Suprapubic skin (tissue), 4 donors: ENCODE results near the gene RPS6KA2. TPM values are rescaled to one million over a fixed set of nuclear protein-coding genes. Genes with fewer than 3 reads are reported as not detected.

Experiments used
- DNase-seq, 2 donors: peaks; one replicate each; pipeline ENCODE4 v3.0.0-alpha.2; 2019; ENCODE audit warnings: low spot score in 2 of 2
- H3K27ac ChIP-seq: fragments of 200-600 bp; sonication (generic); one replicate; pipeline ENCODE4 v1.5.1; 2019
- H3K27me3 ChIP-seq: fragments of 200-600 bp; sonication (generic); one replicate; pipeline ENCODE4 v1.5.1; 2019
- H3K36me3 ChIP-seq: fragments of 200-600 bp; sonication (generic); one replicate; pipeline ENCODE4 v1.5.1; 2019
- H3K4me1 ChIP-seq: fragments of 200-600 bp; sonication (generic); one replicate; pipeline ENCODE4 v1.5.1; 2019
- H3K4me3 ChIP-seq: fragments of 200-600 bp; sonication (generic); one replicate; pipeline ENCODE4 v1.5.1; 2019; ENCODE audit warnings: mild to moderate bottlenecking
- H3K9me3 ChIP-seq: fragments of 200-600 bp; sonication (generic); one replicate; pipeline ENCODE4 v1.5.1; 2019
- EP300 ChIP-seq: sonication (generic); formaldehyde crosslinking; IDR thresholded peaks from one replicate; pipeline ENCODE4 v1.6.1; 2017; ENCODE audit warnings: antibody characterized with exemption
- POLR2A ChIP-seq, 2 donors: fragments of 450-650 bp; IDR thresholded peaks; one replicate each; pipeline ENCODE4 v1.6.1; 2017; ENCODE audit warnings: antibody characterized with exemption in 2 of 2, mild to moderate bottlenecking in 2 of 2, moderate library complexity in 2 of 2
- POLR2AphosphoS5 ChIP-seq, 3 donors: sonication (generic); formaldehyde crosslinking; IDR thresholded peaks; one replicate each; pipeline ENCODE4 v1.6.1; 2017; ENCODE audit warnings: antibody characterized with exemption in 3 of 3
- WGBS: methylation state at CpG from one replicate; pipeline ENCODE4 v1.1.5; 2018; 5-methylcytosine and 5-hydroxymethylcytosine counted together
- total RNA-seq, 4 donors: library from RNA; depleted of rRNA; stranded (reverse); fragments of >200 nt; gene quantifications; one replicate each; pipeline ENCODE4 v1.1.0, GENCODE V29; 2016
- TF ChIP-seq, protein P1 (sequence below), 2 donors: fragments of 200-600 bp in 1 of 2; fragments of 450-650 bp in 1 of 2; sonication (generic) in 1 of 2; IDR thresholded peaks; one replicate each; pipeline ENCODE4 v1.5.1; 2016 to 2019; ENCODE audit warnings: antibody characterized with exemption in 2 of 2, mild to moderate bottlenecking in 1 of 2, moderate library complexity in 1 of 2

Gene RPS6KA2
- total RNA-seq, 4 donors from 2014 or later: 24.2 to 38.5 (median 32.3) TPM

- 69% methylated on average over 11 of the region's 11 CpGs for WGBS
- no peak for DNase-seq
Observed at GRCh38 chr6:166515072-166515810, 111.8 kb downstream of the RPS6KA2 start.

DNA sequence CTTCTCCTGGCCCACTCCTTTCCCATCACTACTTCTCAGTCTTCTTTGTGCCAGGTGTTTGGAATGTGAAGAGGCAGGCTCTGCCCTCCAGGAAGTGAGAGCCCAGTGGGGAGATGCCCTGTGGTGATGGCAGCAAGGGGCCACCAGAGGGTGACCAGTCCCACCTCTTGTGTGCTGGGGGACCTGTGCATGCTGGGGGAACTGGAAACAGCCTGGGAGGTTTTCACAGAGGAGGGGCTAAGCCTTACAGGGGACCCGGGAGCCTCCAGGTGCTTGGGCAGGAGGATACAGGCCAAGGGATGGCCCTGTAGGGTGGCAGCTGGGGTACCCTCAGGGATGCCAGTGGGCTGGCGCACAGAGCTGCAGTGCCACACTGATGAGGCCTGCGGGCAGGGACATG lies 112.9 kb downstream of the RPS6KA2 start:
- Histone ChIP-seq H3K4me3 (no peak overlapping the region), H3K4me1 (no peaks in the 10 kb centered on the region), H3K27me3 (no peaks in the 10 kb centered on the region), H3K27ac (no peak overlapping the region), H3K36me3 (peaks cover 17% of the 10 kb centered on the region), H3K9me3 (no peaks in the 10 kb centered on the region)
- WGBS: no CpG with 5 or more reads among the region's 3 CpGs
- DNase-seq: no peak
- TF ChIP-seq, protein P1, sequence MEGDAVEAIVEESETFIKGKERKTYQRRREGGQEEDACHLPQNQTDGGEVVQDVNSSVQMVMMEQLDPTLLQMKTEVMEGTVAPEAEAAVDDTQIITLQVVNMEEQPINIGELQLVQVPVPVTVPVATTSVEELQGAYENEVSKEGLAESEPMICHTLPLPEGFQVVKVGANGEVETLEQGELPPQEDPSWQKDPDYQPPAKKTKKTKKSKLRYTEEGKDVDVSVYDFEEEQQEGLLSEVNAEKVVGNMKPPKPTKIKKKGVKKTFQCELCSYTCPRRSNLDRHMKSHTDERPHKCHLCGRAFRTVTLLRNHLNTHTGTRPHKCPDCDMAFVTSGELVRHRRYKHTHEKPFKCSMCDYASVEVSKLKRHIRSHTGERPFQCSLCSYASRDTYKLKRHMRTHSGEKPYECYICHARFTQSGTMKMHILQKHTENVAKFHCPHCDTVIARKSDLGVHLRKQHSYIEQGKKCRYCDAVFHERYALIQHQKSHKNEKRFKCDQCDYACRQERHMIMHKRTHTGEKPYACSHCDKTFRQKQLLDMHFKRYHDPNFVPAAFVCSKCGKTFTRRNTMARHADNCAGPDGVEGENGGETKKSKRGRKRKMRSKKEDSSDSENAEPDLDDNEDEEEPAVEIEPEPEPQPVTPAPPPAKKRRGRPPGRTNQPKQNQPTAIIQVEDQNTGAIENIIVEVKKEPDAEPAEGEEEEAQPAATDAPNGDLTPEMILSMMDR (IDR thresholded peaks at IDR 0.05): no peak

More at GRCh38 chr6:166515072-166515810, 111.8 kb downstream of the RPS6KA2 start:
- Histone ChIP-seq H3K9me3 (no peaks in the 10 kb centered on the region), H3K27me3 (no peaks in the 10 kb centered on the region), H3K27ac (no peak overlapping the region), H3K4me1 (no peaks in the 10 kb centered on the region), H3K4me3 (no peak overlapping the region), H3K36me3 (peaks cover 8% of the 10 kb centered on the region)
- TF ChIP-seq, protein P1 (IDR thresholded peaks at IDR 0.05): no peak
- TF ChIP-seq EP300: no peak

DNA sequence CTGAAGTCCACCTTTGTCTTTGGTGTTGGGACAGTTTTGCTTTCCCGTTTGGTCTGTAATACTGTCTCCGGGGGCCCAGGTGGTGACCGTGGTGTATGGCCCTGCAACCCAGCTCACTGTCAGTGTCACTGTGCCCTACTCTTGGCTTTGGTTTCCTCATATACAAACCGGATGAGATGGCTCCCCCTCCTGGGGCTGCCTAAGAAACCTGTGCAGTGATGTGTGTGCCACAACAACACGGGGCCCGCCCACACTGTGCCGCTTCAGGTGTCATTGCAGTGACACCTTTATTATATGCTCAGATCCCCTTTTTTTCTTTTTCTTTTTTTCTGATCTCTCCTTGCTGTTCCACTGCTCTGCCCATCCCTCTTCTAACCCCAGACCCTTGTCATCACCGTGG lies 114.5 kb downstream of the RPS6KA2 start:
- Histone ChIP-seq H3K27me3 (no peaks in the 10 kb centered on the region), H3K9me3 (no peaks in the 10 kb centered on the region), H3K36me3 (peaks cover 24% of the 10 kb centered on the region), H3K4me1 (no peaks in the 10 kb centered on the region), H3K27ac (no peak overlapping the region), H3K4me3 (no peak overlapping the region)
- 90% methylated on average over 8 of the region's 8 CpGs for WGBS
- no peak for DNase-seq
- TF ChIP-seq, protein P1 (IDR thresholded peaks at IDR 0.05): no peak
- TF ChIP-seq EP300: no peak
- TF ChIP-seq POLR2AphosphoS5 (IDR thresholded peaks at IDR 0.05): no peak
- no peak for TF ChIP-seq POLR2A (IDR thresholded peaks at IDR 0.05)

DNA sequence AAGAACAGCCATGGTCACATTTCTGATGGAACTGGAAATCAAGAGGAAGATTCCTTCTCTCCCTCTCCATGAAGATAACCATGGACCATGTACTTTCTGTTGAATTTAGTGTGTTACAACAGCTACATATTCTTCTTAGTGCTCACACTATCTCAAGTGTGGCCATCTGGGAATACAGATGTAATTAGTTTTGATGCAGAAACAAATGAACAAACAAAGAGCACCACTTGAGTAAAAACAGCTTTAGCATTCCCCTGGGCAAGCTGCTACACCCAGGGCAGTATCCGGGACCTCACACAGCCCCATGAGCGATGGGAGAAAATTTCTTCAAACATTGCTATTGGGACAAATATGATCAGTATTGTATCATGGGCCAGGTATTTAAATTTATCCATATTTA lies 115.7 kb downstream of the RPS6KA2 start:
- H3K4me3 ChIP-seq: no peak overlapping the region

DNA sequence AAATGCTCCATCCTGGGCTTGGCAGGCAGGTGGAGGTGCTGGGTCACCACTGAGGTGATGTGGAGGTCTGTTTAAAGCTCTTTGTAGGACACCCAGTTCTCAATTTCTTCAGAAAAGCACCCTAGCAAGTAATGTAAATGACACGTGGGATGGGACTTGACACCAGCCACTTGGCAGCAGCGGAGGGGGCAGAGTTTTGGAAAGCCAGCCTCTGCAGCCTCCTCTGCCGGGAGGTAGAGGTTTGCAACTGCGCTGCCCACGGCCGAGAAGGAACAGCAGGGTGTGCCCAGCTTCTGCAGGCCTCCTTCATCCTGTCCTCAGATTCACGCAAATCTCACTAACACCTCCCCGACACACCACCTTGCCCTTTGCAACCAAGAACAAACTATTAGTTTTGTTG lies 117.9 kb downstream of the RPS6KA2 start:
- Histone ChIP-seq H3K9me3 (no peaks in the 10 kb centered on the region), H3K36me3 (peaks cover 37% of the 10 kb centered on the region), H3K4me1 (no peaks in the 10 kb centered on the region), H3K27me3 (no peaks in the 10 kb centered on the region), H3K4me3 (no peak overlapping the region), H3K27ac (no peak overlapping the region)
- WGBS: 90% methylated on average over 8 of the region's 8 CpGs
- DNase-seq: no peak
- no peak for TF ChIP-seq POLR2AphosphoS5 (IDR thresholded peaks at IDR 0.05)
- no peak for TF ChIP-seq POLR2A (IDR thresholded peaks at IDR 0.05)
- TF ChIP-seq, protein P1 (IDR thresholded peaks at IDR 0.05): no peak
- no peak for TF ChIP-seq EP300

More for the DNA sequence above, 115.7 kb downstream of the RPS6KA2 start:
- 88% methylated on average over 2 of the region's 2 CpGs for WGBS
- no peak for DNase-seq
- TF ChIP-seq POLR2A (IDR thresholded peaks at IDR 0.05) (no peak), EP300 (no peak), POLR2AphosphoS5 (IDR thresholded peaks at IDR 0.05) (no peak)
- TF ChIP-seq, protein P1 (IDR thresholded peaks at IDR 0.05): no peak
- Histone ChIP-seq H3K27ac (no peak overlapping the region), H3K36me3 (peaks cover 33% of the 10 kb centered on the region), H3K4me1 (no peaks in the 10 kb centered on the region), H3K9me3 (no peaks in the 10 kb centered on the region), H3K27me3 (no peaks in the 10 kb centered on the region)
